Measurements from ENCODE around the gene KHDC1.

DNA sequence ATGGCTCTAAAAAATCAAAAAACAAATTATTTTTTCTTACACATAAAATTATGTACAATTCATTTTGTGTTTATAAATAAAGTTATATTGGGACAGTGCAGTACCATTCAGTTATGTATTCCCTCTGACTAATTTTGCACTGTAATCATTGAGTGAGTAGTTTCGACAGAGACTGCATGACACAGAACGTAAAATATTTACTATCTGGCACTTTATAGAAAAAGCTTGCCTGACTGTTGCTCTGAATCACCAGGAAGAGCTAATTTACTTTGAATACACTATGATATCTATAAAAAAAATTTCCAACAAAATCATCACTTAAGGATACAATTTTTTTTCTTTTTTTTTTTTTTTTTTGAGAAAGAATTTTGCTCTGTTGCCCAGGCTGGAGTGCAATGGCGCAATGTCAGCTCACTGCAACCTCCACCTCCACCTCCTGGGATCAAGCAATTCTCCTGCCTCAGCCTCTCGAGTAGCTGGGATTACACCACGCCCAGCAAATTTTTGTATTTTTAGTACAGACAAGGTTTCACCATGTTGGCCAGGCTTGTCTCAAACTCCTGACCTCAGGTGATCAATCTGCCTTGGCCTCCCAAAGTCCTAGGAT, 26.7 kb downstream of the KHDC1 start:
- TF ChIP-seq, protein P1, sequence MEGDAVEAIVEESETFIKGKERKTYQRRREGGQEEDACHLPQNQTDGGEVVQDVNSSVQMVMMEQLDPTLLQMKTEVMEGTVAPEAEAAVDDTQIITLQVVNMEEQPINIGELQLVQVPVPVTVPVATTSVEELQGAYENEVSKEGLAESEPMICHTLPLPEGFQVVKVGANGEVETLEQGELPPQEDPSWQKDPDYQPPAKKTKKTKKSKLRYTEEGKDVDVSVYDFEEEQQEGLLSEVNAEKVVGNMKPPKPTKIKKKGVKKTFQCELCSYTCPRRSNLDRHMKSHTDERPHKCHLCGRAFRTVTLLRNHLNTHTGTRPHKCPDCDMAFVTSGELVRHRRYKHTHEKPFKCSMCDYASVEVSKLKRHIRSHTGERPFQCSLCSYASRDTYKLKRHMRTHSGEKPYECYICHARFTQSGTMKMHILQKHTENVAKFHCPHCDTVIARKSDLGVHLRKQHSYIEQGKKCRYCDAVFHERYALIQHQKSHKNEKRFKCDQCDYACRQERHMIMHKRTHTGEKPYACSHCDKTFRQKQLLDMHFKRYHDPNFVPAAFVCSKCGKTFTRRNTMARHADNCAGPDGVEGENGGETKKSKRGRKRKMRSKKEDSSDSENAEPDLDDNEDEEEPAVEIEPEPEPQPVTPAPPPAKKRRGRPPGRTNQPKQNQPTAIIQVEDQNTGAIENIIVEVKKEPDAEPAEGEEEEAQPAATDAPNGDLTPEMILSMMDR (IDR thresholded peaks at IDR 0.05; ENCODE audit: low read depth, low read length, missing input control): no peak
- TF ChIP-seq, protein P2, sequence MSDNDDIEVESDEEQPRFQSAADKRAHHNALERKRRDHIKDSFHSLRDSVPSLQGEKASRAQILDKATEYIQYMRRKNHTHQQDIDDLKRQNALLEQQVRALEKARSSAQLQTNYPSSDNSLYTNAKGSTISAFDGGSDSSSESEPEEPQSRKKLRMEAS (IDR thresholded peaks at IDR 0.05): no peak
- TF ChIP-seq HNF4A (conservative IDR thresholded peaks at IDR 0.05): no peak
- TF ChIP-seq SP1 (IDR thresholded peaks at IDR 0.05): no peak
- TF ChIP-seq, protein P3, sequence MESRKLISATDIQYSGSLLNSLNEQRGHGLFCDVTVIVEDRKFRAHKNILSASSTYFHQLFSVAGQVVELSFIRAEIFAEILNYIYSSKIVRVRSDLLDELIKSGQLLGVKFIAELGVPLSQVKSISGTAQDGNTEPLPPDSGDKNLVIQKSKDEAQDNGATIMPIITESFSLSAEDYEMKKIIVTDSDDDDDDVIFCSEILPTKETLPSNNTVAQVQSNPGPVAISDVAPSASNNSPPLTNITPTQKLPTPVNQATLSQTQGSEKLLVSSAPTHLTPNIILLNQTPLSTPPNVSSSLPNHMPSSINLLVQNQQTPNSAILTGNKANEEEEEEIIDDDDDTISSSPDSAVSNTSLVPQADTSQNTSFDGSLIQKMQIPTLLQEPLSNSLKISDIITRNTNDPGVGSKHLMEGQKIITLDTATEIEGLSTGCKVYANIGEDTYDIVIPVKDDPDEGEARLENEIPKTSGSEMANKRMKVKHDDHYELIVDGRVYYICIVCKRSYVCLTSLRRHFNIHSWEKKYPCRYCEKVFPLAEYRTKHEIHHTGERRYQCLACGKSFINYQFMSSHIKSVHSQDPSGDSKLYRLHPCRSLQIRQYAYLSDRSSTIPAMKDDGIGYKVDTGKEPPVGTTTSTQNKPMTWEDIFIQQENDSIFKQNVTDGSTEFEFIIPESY (IDR thresholded peaks at IDR 0.05): no peak
- no peak for TF ChIP-seq GABPA (IDR thresholded peaks at IDR 0.05 in 1 of 2, conservative IDR thresholded peaks at IDR 0.05 in 1 of 2)
- no peak for TF ChIP-seq YY1 (IDR thresholded peaks at IDR 0.05)
- TF ChIP-seq TAF1 (conservative IDR thresholded peaks at IDR 0.05): no peak
